Muscle layer of colon (tissue), 2 donors: Measurements from ENCODE around the gene RIT2.

ENCODE experiments used
- H3K27ac ChIP-seq: one replicate; pipeline ENCODE4 v1.7.0; 2013; ENCODE audit warnings: low read depth, mild to moderate bottlenecking, low read length, moderate library complexity
- H3K27me3 ChIP-seq, 2 donors: one replicate each; pipeline ENCODE4 v1.7.0; 2013; ENCODE audit warnings: low read length in 2 of 2, mild to moderate bottlenecking in 2 of 2; ENCODE audit not compliant: insufficient read depth in 2 of 2, control insufficient read depth in 1 of 2
- H3K36me3 ChIP-seq: one replicate; pipeline ENCODE4 v1.7.0; 2013; ENCODE audit warnings: mild to moderate bottlenecking, low read length; ENCODE audit not compliant: insufficient read depth
- H3K4me1 ChIP-seq: one replicate; pipeline ENCODE4 v1.7.0; 2013; ENCODE audit warnings: mild to moderate bottlenecking, low read length; ENCODE audit not compliant: insufficient read depth
- H3K4me3 ChIP-seq, 2 donors: one replicate each; pipeline ENCODE4 v1.7.0; 2013; ENCODE audit warnings: low read length in 2 of 2, low read depth in 1 of 2, mild to moderate bottlenecking in 1 of 2, moderate library complexity in 1 of 2
- H3K9ac ChIP-seq: one replicate; pipeline ENCODE4 v1.7.0; 2013; ENCODE audit warnings: low read length
- H3K9me3 ChIP-seq: one replicate; pipeline ENCODE4 v1.7.0; 2013; ENCODE audit warnings: mild to moderate bottlenecking, low read length
- donor health status: abdominal sarcoma.
- donor health status: Adenocarcinoma of cecum.

RIT2 gene

DNA sequence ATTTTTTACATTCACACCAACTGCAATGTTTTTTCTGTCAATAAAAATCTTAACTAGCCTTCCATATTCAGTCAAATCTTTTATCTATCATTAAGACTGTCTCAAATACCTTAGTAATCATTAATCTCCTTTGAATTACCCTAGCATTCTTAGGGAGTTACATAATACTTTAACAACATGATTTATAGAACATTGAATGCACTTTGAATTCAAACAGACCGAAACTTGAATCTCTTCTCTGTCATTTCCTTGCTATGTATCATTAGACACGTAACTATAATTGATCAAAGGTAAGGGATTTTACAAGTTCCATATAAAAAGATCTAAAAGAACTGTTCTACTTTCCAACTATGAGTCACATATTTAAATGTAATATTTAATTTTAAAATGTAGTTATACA, 330.9 kb downstream of the RIT2 start:
- H3K4me3 ChIP-seq = no peak overlapping the region
- no peaks in the 10 kb centered on the region for H3K36me3 ChIP-seq
- H3K27ac ChIP-seq = no peak overlapping the region
- H3K9me3 ChIP-seq = no peaks in the 10 kb centered on the region
- H3K4me1 ChIP-seq = no peaks in the 10 kb centered on the region
- H3K27me3 ChIP-seq = no peaks in the 10 kb centered on the region
- no peak overlapping the region for H3K9ac ChIP-seq

DNA sequence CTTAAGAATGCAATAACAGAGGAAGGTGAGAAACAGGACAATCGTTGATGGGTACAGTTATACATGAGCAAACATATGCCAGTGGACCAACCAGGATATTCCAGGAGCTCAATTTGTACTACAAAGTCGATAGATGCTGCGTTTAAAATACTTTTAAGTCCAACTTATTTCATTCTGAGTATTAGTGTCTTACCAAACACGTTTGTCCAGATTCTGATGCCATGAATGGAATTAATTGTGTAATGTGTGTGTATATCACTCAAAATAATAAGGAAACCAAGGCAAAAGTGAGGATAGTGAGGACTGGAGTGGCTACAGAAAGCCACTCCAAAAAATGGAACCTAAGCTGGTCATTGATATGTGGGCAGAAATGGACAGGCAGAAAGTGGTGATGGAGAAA, 332.6 kb downstream of the RIT2 start:
- H3K9ac ChIP-seq = no peak overlapping the region
- no peaks in the 10 kb centered on the region for H3K9me3 ChIP-seq
- no peak overlapping the region for H3K27ac ChIP-seq
- H3K36me3 ChIP-seq = no peaks in the 10 kb centered on the region
- no peaks in the 10 kb centered on the region for H3K4me1 ChIP-seq
- H3K4me3 ChIP-seq = no peak overlapping the region
- no peaks in the 10 kb centered on the region for H3K27me3 ChIP-seq

DNA sequence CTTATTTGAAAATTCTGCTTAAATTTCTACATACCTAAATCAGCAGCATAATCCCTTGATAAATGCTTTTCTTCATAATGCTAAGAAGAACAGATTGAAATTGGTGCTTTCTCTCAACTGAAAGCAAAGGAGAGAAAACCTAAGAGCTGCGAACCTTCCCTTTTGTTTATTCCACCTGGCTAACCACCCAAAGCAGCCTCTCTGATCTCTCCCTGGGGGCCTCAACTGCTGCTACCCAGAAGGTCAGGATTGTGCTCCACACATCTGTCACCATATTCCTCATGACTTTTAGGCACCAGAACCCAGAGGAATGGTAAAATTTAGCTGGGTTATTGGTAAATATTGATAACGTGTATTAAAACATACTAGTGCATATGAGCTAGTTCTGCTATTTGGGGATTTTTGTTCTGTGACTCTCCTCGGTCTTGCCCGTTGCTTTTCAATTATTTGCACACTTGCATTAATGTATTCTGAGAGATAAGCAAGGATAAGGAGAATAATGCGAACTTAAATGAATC, 334.1 kb downstream of the RIT2 start:
- Histone ChIP-seq H3K36me3 (no peaks in the 10 kb centered on the region), H3K4me1 (no peaks in the 10 kb centered on the region), H3K4me3 (no peak overlapping the region), H3K27me3 (no peaks in the 10 kb centered on the region), H3K9ac (no peak overlapping the region), H3K9me3 (no peaks in the 10 kb centered on the region), H3K27ac (no peak overlapping the region)

DNA sequence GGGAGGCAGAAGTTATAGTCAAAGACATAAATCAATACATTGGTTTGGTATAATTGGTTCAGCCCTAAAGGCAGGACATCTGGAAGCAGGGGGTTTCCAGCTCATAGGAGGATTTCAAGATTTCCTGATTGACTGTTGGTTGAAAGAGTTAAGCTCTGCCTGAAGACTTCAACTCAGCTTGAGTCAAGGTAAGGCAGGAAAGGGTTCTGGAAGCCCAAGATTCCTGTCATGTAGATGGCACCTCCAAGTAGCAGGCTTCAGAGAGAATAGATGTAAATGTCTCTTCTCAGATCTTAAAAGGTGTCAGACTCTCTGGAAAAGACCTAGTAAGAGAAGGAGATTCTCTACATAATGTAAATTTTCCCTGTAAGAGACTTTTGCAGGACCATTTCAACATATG, 335.3 kb downstream of the RIT2 start:
- no peaks in the 10 kb centered on the region for H3K27me3 ChIP-seq
- no peak overlapping the region for H3K4me3 ChIP-seq
- no peak overlapping the region for H3K9ac ChIP-seq
- no peaks in the 10 kb centered on the region for H3K36me3 ChIP-seq
- no peaks in the 10 kb centered on the region for H3K9me3 ChIP-seq
- no peaks in the 10 kb centered on the region for H3K4me1 ChIP-seq
- no peak overlapping the region for H3K27ac ChIP-seq

DNA sequence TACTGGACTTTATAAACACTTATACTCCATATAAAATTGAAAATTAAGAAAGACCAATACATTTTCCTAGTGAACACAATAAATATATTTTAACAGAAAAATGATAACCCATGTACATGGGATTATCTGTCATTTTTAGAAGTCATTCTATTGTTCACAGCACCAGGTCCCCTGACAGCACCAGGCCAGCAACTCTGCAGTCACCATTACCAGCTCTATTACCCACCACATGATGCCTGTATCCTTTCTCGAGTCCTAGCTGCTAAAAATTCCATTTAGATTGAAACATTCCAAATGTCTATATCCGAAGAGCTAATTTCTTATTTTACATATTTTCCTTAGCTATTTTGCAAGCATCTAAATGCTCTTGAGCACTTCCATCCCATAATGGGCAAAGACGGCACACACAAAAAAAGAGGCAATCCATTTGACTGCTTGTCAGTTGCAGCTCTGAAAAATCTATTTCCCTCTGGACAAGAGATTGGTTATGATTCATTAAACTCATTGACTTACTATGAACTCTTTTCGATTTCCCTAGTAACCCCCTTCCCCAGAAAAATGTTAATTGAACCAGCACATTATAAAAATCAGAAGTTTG, 336.9 kb downstream of the RIT2 start:
- no peaks in the 10 kb centered on the region for H3K27me3 ChIP-seq
- no peaks in the 10 kb centered on the region for H3K36me3 ChIP-seq
- H3K4me1 ChIP-seq = no peaks in the 10 kb centered on the region
- no peaks in the 10 kb centered on the region for H3K9me3 ChIP-seq
- H3K9ac ChIP-seq = no peak overlapping the region
- H3K27ac ChIP-seq = no peak overlapping the region
- H3K4me3 ChIP-seq = no peak overlapping the region

DNA sequence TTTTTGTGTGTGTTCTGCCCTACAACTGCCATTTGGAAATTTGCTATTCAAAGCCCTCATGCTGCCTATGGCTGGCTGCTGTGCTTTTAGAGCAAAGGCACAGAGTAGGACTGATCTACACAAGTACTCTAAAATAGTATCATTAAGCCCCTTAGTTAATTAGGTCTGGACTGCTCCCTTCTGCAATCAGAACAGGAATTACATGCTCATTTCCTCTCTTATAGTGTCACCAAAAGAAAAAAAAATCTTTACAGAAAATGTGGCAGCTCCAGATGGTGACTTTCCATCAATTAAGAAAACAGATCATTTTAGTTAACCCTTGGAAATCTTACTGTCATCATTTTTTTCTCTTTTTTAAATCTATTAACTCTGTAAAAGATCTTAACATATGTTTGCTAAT, 337.5 kb downstream of the RIT2 start:
- Histone ChIP-seq H3K27me3 (no peaks in the 10 kb centered on the region), H3K9ac (no peak overlapping the region), H3K4me3 (no peak overlapping the region), H3K9me3 (no peaks in the 10 kb centered on the region), H3K4me1 (no peaks in the 10 kb centered on the region), H3K36me3 (no peaks in the 10 kb centered on the region), H3K27ac (no peak overlapping the region)

DNA sequence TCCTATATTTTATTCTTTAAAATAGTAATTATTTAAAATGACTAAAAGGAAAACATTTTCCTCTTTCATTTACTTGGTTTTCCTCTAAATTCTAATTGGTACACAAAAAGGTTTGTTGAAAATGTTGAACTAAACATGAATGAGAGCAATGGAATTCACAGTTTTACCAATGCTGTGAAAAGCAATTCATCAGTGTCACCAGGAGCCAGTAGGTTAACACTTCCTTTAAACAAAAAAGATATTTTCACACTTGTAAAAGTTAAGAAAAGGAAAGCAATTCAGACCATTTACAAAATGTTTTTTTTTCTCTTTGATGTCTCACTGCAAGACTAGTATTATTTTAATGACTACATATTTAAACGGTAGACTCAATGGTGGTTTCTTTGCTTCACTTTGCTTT, 341.6 kb downstream of the RIT2 start:
- Histone ChIP-seq H3K27ac (no peak overlapping the region), H3K4me3 (no peak overlapping the region), H3K4me1 (no peaks in the 10 kb centered on the region), H3K27me3 (no peaks in the 10 kb centered on the region), H3K36me3 (no peaks in the 10 kb centered on the region), H3K9me3 (no peaks in the 10 kb centered on the region), H3K9ac (no peak overlapping the region)

DNA sequence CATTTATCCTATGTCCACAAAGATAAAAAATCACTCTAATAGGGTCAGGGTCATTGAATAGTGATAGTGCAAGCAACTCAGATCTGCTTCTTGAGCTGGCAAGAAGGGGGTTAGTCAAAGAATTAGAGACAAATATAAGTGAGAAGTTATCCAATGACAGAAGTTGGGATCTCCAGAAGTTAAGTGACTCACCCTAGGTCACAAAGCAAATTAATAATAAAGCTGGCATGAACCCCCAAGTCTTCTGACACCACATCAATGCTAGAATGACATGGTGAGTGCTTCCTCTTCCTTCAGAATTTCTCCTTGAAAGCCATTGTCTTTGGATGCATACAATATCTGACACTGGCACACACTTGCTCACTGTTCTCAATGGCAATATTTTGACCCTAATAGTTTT, 343.5 kb downstream of the RIT2 start:
- H3K9ac ChIP-seq = no peak overlapping the region
- no peaks in the 10 kb centered on the region for H3K9me3 ChIP-seq
- H3K4me3 ChIP-seq = no peak overlapping the region
- no peak overlapping the region for H3K27ac ChIP-seq
- H3K27me3 ChIP-seq = no peaks in the 10 kb centered on the region
- no peaks in the 10 kb centered on the region for H3K4me1 ChIP-seq
- H3K36me3 ChIP-seq = no peaks in the 10 kb centered on the region

DNA sequence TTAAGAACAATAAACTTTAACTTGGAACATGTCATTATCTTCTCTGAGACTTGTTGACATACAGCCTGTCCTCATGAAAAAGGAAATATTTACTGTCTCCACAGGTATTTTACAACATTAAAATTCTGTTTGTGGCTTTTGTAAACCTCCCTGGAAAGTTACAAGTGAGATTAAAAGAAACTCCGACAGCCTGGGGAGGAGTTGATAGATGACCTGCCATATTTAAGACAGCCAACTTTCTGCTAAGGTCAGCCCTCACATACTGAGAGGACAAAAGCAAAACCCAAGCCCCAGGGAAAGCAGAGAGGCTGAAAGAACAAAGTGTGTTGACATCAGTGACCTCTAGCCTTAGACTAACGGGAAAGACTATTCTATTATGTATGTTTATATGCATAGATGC, 350.2 kb downstream of the RIT2 start:
- Histone ChIP-seq H3K4me3 (no peak overlapping the region), H3K4me1 (no peaks in the 10 kb centered on the region), H3K9ac (no peak overlapping the region), H3K27me3 (no peaks in the 10 kb centered on the region), H3K9me3 (no peaks in the 10 kb centered on the region), H3K36me3 (no peaks in the 10 kb centered on the region), H3K27ac (no peak overlapping the region)

DNA sequence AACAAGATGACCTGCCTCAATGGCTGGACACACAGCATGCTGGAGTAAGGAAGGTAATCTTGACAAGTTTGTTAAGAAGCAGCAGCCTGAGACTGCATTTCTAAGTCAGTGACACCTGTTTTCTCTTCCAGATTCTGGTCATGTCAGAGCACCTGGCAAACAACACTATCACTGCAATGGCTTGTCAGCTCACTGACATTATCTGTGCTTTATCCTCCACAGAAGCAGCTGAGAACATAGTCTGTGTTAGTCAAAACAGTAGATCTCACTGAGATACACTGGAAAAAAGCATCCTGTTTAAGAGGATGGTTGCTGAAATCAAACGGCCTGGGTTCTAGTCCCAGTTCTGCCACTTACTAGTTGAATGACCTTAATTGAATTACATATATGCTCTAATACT, 355.2 kb downstream of the RIT2 start:
- Histone ChIP-seq H3K9ac (no peak overlapping the region), H3K27me3 (no peaks in the 10 kb centered on the region), H3K27ac (no peak overlapping the region), H3K4me1 (no peaks in the 10 kb centered on the region), H3K9me3 (no peaks in the 10 kb centered on the region), H3K36me3 (no peaks in the 10 kb centered on the region), H3K4me3 (no peak overlapping the region)

DNA sequence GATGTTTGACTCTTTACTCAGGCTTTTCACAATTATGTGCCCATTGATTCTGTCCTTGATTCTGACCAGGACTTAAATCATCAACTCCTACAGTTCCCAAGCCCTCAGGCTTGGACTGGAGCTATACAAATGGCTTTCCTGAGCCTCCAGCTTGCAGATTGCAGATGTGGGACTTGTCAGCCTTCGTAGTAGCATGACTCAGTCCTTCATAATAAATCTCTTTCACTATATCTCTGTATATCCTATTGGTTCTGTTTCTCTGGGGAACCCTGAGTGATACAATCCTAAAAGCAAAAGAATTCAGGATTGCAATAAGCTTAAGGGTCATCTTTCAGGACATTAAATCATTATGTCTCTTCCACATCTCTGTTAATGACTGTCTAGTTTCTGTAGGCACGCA, 356.6 kb downstream of the RIT2 start:
- no peak overlapping the region for H3K4me3 ChIP-seq
- H3K36me3 ChIP-seq = no peaks in the 10 kb centered on the region
- no peak overlapping the region for H3K27ac ChIP-seq
- no peaks in the 10 kb centered on the region for H3K4me1 ChIP-seq
- no peak overlapping the region for H3K9ac ChIP-seq
- H3K9me3 ChIP-seq = no peaks in the 10 kb centered on the region
- H3K27me3 ChIP-seq = no peaks in the 10 kb centered on the region

DNA sequence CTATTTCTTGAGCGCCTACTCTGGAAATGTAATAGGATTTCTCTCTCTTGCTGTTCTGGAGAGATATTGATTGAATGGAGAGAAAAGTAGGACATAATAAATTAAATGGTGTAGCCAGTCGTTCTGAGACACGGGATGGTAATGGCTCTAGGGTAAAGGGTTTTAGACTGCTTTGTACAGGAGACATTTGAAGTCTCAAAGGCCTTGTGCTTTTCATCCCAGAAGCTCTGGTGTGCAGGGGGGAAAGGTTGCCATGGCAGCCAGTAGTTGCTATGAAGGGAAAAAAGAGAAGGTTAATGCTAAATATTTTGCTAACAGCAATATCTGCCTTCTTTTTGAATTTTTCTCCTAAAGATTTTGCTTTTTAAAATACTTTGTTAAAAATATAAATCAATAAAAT, 359.3 kb downstream of the RIT2 start:
- Histone ChIP-seq H3K27ac (no peak overlapping the region), H3K4me3 (no peak overlapping the region), H3K9ac (no peak overlapping the region), H3K27me3 (no peaks in the 10 kb centered on the region), H3K36me3 (no peaks in the 10 kb centered on the region), H3K9me3 (no peaks in the 10 kb centered on the region), H3K4me1 (no peaks in the 10 kb centered on the region)
